Transverse colon (tissue), 4 donors: ENCODE measurements around the gene GRAMD2B. TPM values are rescaled to one million over a fixed set of nuclear protein-coding genes. Genes with fewer than 3 reads are reported as not detected.

ENCODE experiments used
- DNase-seq: peaks from one replicate; pipeline ENCODE4 v3.0.0-alpha.2; 2019
- H3K27ac ChIP-seq, 4 donors: fragments of 200-600 bp; sonication (generic); 2 replicates each; pipeline ENCODE4 v1.5.1; 2016 to 2018; ENCODE audit warnings: inconsistent platforms in 4 of 4
- H3K27me3 ChIP-seq: fragments of 200-600 bp; sonication (generic); 2 replicates; pipeline ENCODE4 v1.5.1; 2017; ENCODE audit warnings: inconsistent platforms
- H3K36me3 ChIP-seq, 4 donors: fragments of 200-600 bp; sonication (generic); 2 replicates each; pipeline ENCODE4 v1.5.1; 2017 to 2019; ENCODE audit warnings: inconsistent platforms in 4 of 4
- H3K4me1 ChIP-seq, 4 donors: fragments of 200-600 bp; sonication (generic); 2 replicates each; pipeline ENCODE4 v1.5.1; 2017 to 2020; ENCODE audit warnings: inconsistent platforms in 4 of 4
- H3K4me3 ChIP-seq, 4 donors: fragments of 200-600 bp; sonication (generic); 1 replicate in 1 of 4; 2 replicates in 3 of 4; pipeline versions ENCODE4 v1.5.1 to v1.6.1; 2017 to 2019; ENCODE audit warnings: inconsistent platforms in 4 of 4
- H3K9me3 ChIP-seq, 2 donors: fragments of 200-600 bp; sonication (generic); 2 replicates each; pipeline ENCODE4 v1.5.1; 2017 to 2019; ENCODE audit warnings: inconsistent platforms in 2 of 2
- EP300 ChIP-seq: sonication (generic); formaldehyde crosslinking; IDR thresholded peaks from one replicate; pipeline ENCODE4 v1.6.1; 2017; ENCODE audit warnings: antibody characterized with exemption, low read depth
- POLR2A ChIP-seq: fragments of 450-650 bp; IDR thresholded peaks from one replicate; pipeline ENCODE4 v1.6.1; 2016; ENCODE audit warnings: antibody characterized with exemption, mild to moderate bottlenecking, moderate library complexity
- POLR2AphosphoS5 ChIP-seq, 3 donors: sonication (generic); formaldehyde crosslinking; IDR thresholded peaks; one replicate each; pipeline ENCODE4 v1.6.1; 2016; ENCODE audit warnings: antibody characterized with exemption in 3 of 3
- WGBS, 2 donors: methylation state at CpG; one replicate each; pipeline ENCODE4 v1.1.5; 2018; ENCODE audit warnings: low coverage in 1 of 2; 5-methylcytosine and 5-hydroxymethylcytosine counted together
- in situ Hi-C, 4 donors: fragments of 200-750 bp; cut with MboI; loops; one replicate each; pipeline versions ENCODE4 v1.15.0 to v1.15.1; 2017; ENCODE audit warnings: low sequenced_read_pairs in 3 of 4, low pct_ligation_motif_present in 1 of 4, low pct_unique_long_range_greater_than_20kb in 1 of 4
- intact Hi-C: fragments of 100-400 bp; cut with DNase I; formaldehyde crosslinking; loops from one replicate; pipeline ENCODE4 v1.15.1; 2023; ENCODE audit warnings: low total_unique reads
- total RNA-seq, 4 donors: library from RNA; depleted of rRNA; stranded (reverse); fragments of >200 nt; gene quantifications; one replicate each; pipeline ENCODE4 v1.1.0, GENCODE V29; 2016
- TF ChIP-seq, protein P1 (sequence below), 5 experiments: fragments of 200-600 bp in 3 of 5; fragments of 450-650 bp in 2 of 5; sonication (generic) in 3 of 5; IDR thresholded peaks; 1 replicate in 2 of 5; 2 replicates in 3 of 5; pipeline ENCODE4 v1.5.1; 2016 to 2017; ENCODE audit warnings: antibody characterized with exemption in 5 of 5, inconsistent platforms in 3 of 5, mild to moderate bottlenecking in 2 of 5, moderate library complexity in 1 of 5

The GRAMD2B gene
- total RNA-seq, 4 donors from 2014 or later = 93.9 to 191 (median 161) TPM

DNA sequence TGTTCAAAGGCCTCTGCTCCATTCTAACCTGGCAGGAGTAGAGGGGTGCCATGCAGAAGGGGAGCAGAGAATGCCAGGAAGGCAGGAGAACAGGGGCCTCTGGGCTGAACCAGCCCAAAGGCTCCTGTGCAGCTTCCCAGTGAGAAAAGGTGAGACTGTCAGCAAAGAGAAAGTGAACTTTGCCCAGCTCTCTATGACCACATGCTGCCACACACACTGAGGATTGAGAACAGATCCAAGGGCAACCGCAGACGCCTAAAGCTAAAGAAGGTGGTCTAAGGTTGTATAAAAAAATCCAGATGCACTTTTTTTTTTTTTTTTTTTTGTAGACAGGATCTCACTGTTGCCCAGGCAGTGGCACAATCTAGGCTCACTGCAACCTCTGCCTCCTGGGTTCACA lies 120.5 kb downstream of the GRAMD2B start:
- Histone ChIP-seq H3K4me3 (no peak overlapping the region), H3K27me3 (no peaks in the 10 kb centered on the region), H3K4me1 (peaks cover 0 to 10% (median 6%) of the 10 kb centered on the region in 4 donors), H3K9me3 (no peaks in the 10 kb centered on the region), H3K36me3 (no peaks in the 10 kb centered on the region), H3K27ac (no peak overlapping the region)
- peak; percentile 44 for DNase-seq
- intact Hi-C loops = no loop called here
- in situ Hi-C loops = no loop called here
- TF ChIP-seq POLR2A = no peak
- TF ChIP-seq EP300 = no peak
- TF ChIP-seq, protein P1, sequence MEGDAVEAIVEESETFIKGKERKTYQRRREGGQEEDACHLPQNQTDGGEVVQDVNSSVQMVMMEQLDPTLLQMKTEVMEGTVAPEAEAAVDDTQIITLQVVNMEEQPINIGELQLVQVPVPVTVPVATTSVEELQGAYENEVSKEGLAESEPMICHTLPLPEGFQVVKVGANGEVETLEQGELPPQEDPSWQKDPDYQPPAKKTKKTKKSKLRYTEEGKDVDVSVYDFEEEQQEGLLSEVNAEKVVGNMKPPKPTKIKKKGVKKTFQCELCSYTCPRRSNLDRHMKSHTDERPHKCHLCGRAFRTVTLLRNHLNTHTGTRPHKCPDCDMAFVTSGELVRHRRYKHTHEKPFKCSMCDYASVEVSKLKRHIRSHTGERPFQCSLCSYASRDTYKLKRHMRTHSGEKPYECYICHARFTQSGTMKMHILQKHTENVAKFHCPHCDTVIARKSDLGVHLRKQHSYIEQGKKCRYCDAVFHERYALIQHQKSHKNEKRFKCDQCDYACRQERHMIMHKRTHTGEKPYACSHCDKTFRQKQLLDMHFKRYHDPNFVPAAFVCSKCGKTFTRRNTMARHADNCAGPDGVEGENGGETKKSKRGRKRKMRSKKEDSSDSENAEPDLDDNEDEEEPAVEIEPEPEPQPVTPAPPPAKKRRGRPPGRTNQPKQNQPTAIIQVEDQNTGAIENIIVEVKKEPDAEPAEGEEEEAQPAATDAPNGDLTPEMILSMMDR (IDR thresholded peaks at IDR 0.05) = no peak
- TF ChIP-seq POLR2AphosphoS5 (IDR thresholded peaks at IDR 0.05) = no peak
- WGBS, 2 donors = 42 to 60% methylated on average over 2 of the region's 2 CpGs

Other genes with a start within 250 kb of the GRAMD2B start
- gene ALDH7A1, start 171.8 kb downstream of the GRAMD2B start, total RNA-seq = 10 to 100 TPM in 3 of 4 donors, 1 to 10 TPM in 1; 9.8 to 33.3 (median 15.1) TPM
- gene PHAX, start 177.5 kb downstream of the GRAMD2B start, total RNA-seq = 10 to 100 TPM in 3 of 4 donors, 1 to 10 TPM in 1; 6.7 to 55.3 (median 49.2) TPM